Hepatocyte (in vitro differentiated cells): ENCODE data around the gene ARHGEF1.

ENCODE experiments used
- CTCF ChIP-seq: fragments of 200-600 bp; sonication (generic); IDR thresholded peaks from 2 replicates; pipeline ENCODE4 v1.5.1; 2016; ENCODE audit warnings: antibody characterized with exemption, mild to moderate bottlenecking; ENCODE audit not compliant: poor library complexity
- EZH2 ChIP-seq: fragments of 200-600 bp; sonication (generic); IDR thresholded peaks from 2 replicates; pipeline ENCODE4 v1.6.1; 2016; ENCODE audit warnings: antibody characterized with exemption, mild to moderate bottlenecking, borderline replicate concordance
- EZH2phosphoT487 ChIP-seq: fragments of 200-600 bp; sonication (generic); IDR thresholded peaks from one replicate; pipeline ENCODE4 v1.6.1; 2018; ENCODE audit warnings: antibody characterized with exemption, mild to moderate bottlenecking, low read depth, moderate library complexity; ENCODE audit not compliant: unreplicated experiment, severe bottlenecking

- TF ChIP-seq EZH2 (no peak), CTCF (no peak), EZH2phosphoT487 (no peak)
Observed at GRCh38 chr19:41936416-41936850, 53.4 kb downstream of the ARHGEF1 start.
